ENCODE measurements around the gene TCAF1. TPM values are rescaled to one million over a fixed set of nuclear protein-coding genes. Genes with fewer than 3 reads are reported as not detected.

The TCAF1 gene
- total and polyA plus RNA-seq, 4 donors, result 20.2 to 75.1 (median 30.1) TPM

DNA sequence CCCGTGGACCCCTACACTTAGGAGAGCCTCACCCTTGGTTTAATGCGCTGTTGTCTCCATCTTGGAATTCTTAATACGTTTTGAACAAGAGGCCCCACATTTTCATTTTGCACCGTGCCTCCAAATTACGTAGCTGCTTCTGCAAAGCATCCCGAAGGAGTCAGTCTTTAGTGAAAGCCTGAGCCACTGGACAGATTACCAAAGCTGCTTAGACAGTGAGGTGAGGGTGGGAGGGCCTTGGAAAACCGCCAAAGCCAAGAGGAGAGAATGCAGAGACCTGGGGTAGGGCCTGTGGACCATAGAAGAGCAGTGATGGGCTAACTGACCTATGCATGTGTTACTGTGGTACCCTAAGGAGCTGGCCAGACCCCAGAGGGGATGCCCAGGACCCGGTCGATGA, 4.2 kb upstream of the TCAF1 start:
- TF ChIP-seq HNF4A (conservative IDR thresholded peaks at IDR 0.05) (no peak), YY1 (IDR thresholded peaks at IDR 0.05) (no peak), GABPA (IDR thresholded peaks at IDR 0.05 in 1 of 2, conservative IDR thresholded peaks at IDR 0.05 in 1 of 2) (no peak), RXRA (IDR thresholded peaks at IDR 0.05) (no peak), NR2F2 (IDR thresholded peaks at IDR 0.05) (no peak), CTCF (IDR thresholded peaks at IDR 0.05; ENCODE audit: low read depth, low read length, missing input control) (no peak), EGR1 (IDR thresholded peaks at IDR 0.05; ENCODE audit: low read depth in 2 of 2) (no peak), JUND (IDR thresholded peaks at IDR 0.05) (no peak), TAF1 (conservative IDR thresholded peaks at IDR 0.05) (no peak), REST (IDR thresholded peaks at IDR 0.05) (no peak), FOXA1 (IDR thresholded peaks at IDR 0.05) (no peak), FOXA2 (IDR thresholded peaks at IDR 0.05) (no peak), SP1 (IDR thresholded peaks at IDR 0.05) (no peak), HNF4G (IDR thresholded peaks at IDR 0.05) (no peak), RAD21 (IDR thresholded peaks at IDR 0.05) (no peak), ATF3 (IDR thresholded peaks at IDR 0.05) (no peak)
- TF ChIP-seq, protein P1, sequence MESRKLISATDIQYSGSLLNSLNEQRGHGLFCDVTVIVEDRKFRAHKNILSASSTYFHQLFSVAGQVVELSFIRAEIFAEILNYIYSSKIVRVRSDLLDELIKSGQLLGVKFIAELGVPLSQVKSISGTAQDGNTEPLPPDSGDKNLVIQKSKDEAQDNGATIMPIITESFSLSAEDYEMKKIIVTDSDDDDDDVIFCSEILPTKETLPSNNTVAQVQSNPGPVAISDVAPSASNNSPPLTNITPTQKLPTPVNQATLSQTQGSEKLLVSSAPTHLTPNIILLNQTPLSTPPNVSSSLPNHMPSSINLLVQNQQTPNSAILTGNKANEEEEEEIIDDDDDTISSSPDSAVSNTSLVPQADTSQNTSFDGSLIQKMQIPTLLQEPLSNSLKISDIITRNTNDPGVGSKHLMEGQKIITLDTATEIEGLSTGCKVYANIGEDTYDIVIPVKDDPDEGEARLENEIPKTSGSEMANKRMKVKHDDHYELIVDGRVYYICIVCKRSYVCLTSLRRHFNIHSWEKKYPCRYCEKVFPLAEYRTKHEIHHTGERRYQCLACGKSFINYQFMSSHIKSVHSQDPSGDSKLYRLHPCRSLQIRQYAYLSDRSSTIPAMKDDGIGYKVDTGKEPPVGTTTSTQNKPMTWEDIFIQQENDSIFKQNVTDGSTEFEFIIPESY (IDR thresholded peaks at IDR 0.05), result no peak
- TF ChIP-seq, protein P2, sequence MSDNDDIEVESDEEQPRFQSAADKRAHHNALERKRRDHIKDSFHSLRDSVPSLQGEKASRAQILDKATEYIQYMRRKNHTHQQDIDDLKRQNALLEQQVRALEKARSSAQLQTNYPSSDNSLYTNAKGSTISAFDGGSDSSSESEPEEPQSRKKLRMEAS (IDR thresholded peaks at IDR 0.05), result no peak
- WGBS, result 90% methylated on average over 9 of the region's 9 CpGs
- no peak overlapping the region for H3K9ac ChIP-seq (ENCODE audit: low read depth in 1 of 2, low read length in 2 of 2)

More for the DNA sequence above, 4.2 kb upstream of the TCAF1 start:
- Histone ChIP-seq H3K27ac (ENCODE audit: low read depth in 1 of 2, low read length in 2 of 2) (no peak overlapping the region), H3K4me1 (ENCODE audit: control insufficient read depth in 4 of 4, insufficient read depth in 4 of 4, low read length in 3 of 4) (peaks cover 0 to 2% (median 0%) of the 10 kb centered on the region in 4 donors), H3K4me3 (ENCODE audit: low read depth in 1 of 3, low read length in 3 of 3) (no peak overlapping the region), H3K36me3 (ENCODE audit: control insufficient read depth in 4 of 4, insufficient read depth in 3 of 4, low read depth in 1 of 4, low read length in 3 of 4) (no peaks in the 10 kb centered on the region), H3K27me3 (ENCODE audit: control insufficient read depth in 4 of 4, insufficient read depth in 4 of 4, low read length in 3 of 4) (no peaks in the 10 kb centered on the region), H3K9me3 (ENCODE audit: control insufficient read depth in 4 of 4, low read length in 3 of 4) (no peaks in the 10 kb centered on the region)
- DNase-seq (ENCODE audit: low spot score), result no peak

All from liver (tissue), 9 donors.